IPS-18c (cell line): ENCODE measurements around the gene RPL35A.
"Not testable (repeated sequence)": the region's sequence is repeated elsewhere in the genome, so short reads cannot be mapped to it uniquely, and the experiment has no call there.

ENCODE experiments used
- H3K4me3 ChIP-seq: 2 replicates; pipeline ENCODE4 v1.7.0; 2013; ENCODE audit warnings: low read depth, mild to moderate bottlenecking, low read length, moderate library complexity; ENCODE audit not compliant: insufficient read depth
- H3K9me3 ChIP-seq: one replicate; pipeline ENCODE4 v1.6.1; 2013; ENCODE audit warnings: mild to moderate bottlenecking, low read length, moderate library complexity; ENCODE audit not compliant: control insufficient read depth, insufficient read depth

The RPL35A gene

GRCh38 chr3:197949778-197950676 is at the start of gene RPL35A:
TSS of gene RPL35A (plus strand) at chr3:197950190. CDS start at chr3:197950968, 778 bp downstream.
- Histone ChIP-seq H3K9me3 (no peaks in the 10 kb centered on the region), H3K4me3 (peak within 1 kb of the TSS; percentile 95)

- Histone ChIP-seq H3K9me3 (no peaks in the 10 kb centered on the region), H3K4me3 (no peak overlapping the region)
Measured at GRCh38 chr3:197901626-197902025, 48.4 kb upstream of the RPL35A start.

- Histone ChIP-seq H3K9me3 (no peaks in the 10 kb centered on the region), H3K4me3 (no peak overlapping the region)
Measured at GRCh38 chr3:197906023-197906849, 43.8 kb upstream of the RPL35A start.

GRCh38 chr3:197906850-197907187 is 43.2 kb upstream of the RPL35A start:
- Histone ChIP-seq H3K4me3 (no peak overlapping the region), H3K9me3 (no peaks in the 10 kb centered on the region)

GRCh38 chr3:197907196-197907595 is 42.8 kb upstream of the RPL35A start:
- no peaks in the 10 kb centered on the region for H3K9me3 ChIP-seq
- no peak overlapping the region for H3K4me3 ChIP-seq

GRCh38 chr3:197908550-197908949 is 41.4 kb upstream of the RPL35A start:
- H3K9me3 ChIP-seq, H3K4me3 ChIP-seq: not testable (repeated sequence)

GRCh38 chr3:197908957-197909701 is 40.9 kb upstream of the RPL35A start:
- H3K4me3 ChIP-seq: no peak overlapping the region
- no peaks in the 10 kb centered on the region for H3K9me3 ChIP-seq

GRCh38 chr3:197912741-197913476 is 37.1 kb upstream of the RPL35A start:
- Histone ChIP-seq H3K4me3 (no peak overlapping the region), H3K9me3 (no peaks in the 10 kb centered on the region)

- H3K4me3 ChIP-seq: no peak overlapping the region
Measured at GRCh38 chr3:197913641-197914380, 36.2 kb upstream of the RPL35A start.

GRCh38 chr3:197921429-197922275 is 28.3 kb upstream of the RPL35A start:
- H3K9me3 ChIP-seq, H3K4me3 ChIP-seq: not testable (repeated sequence)

More at GRCh38 chr3:197913641-197914380, 36.2 kb upstream of the RPL35A start:
- H3K9me3 ChIP-seq: no peaks in the 10 kb centered on the region

GRCh38 chr3:197926418-197926817 is 23.6 kb upstream of the RPL35A start:
- H3K9me3 ChIP-seq: peaks cover 2% of the 10 kb centered on the region
- H3K4me3 ChIP-seq: no peak overlapping the region

GRCh38 chr3:197927578-197927977 is 22.4 kb upstream of the RPL35A start:
- H3K4me3 ChIP-seq, H3K9me3 ChIP-seq: not testable (repeated sequence)

GRCh38 chr3:197936819-197937384 is 13.1 kb upstream of the RPL35A start:
- Histone ChIP-seq H3K9me3 (no peaks in the 10 kb centered on the region), H3K4me3 (no peak overlapping the region)

- no peaks in the 10 kb centered on the region for H3K9me3 ChIP-seq
Measured at GRCh38 chr3:197940745-197941384, 9.1 kb upstream of the RPL35A start.

More at GRCh38 chr3:197940745-197941384, 9.1 kb upstream of the RPL35A start:
- H3K4me3 ChIP-seq: no peak overlapping the region
